ENCODE measurements around the gene PRR15. TPM values are rescaled to one million over a fixed set of nuclear protein-coding genes. Genes with fewer than 3 reads are reported as not detected.

Gene PRR15
- total and polyA plus RNA-seq, 2 of the 8 experiments (the other 6 are each of a cell fraction or from before 2014, with no cell fraction given) = 4.9 to 7.9 TPM

- TF ChIP-seq CHD1 (IDR thresholded peaks at IDR 0.05; ENCODE audit: low read depth, low read length) (no peak), JUN (IDR thresholded peaks at IDR 0.05; ENCODE audit: low read depth, low read length) (no peak), BCL11A (IDR thresholded peaks at IDR 0.05; ENCODE audit: low read depth in 2 of 2, low read length in 2 of 2) (no peak), SRF (IDR thresholded peaks at IDR 0.05; ENCODE audit: low read depth, low read length) (no peak), HDAC6 (IDR thresholded peaks at IDR 0.05; ENCODE audit: low read depth, low read length) (no peak), RXRA (IDR thresholded peaks at IDR 0.05; ENCODE audit: insufficient read depth, low read depth, low read length) (no peak), POLR2AphosphoS5 (IDR thresholded peaks at IDR 0.05; ENCODE audit: low read depth, low read length) (no peak), TAF1 (IDR thresholded peaks at IDR 0.05; ENCODE audit: low read depth, low read length) (no peak)
- TF ChIP-seq, protein P1, sequence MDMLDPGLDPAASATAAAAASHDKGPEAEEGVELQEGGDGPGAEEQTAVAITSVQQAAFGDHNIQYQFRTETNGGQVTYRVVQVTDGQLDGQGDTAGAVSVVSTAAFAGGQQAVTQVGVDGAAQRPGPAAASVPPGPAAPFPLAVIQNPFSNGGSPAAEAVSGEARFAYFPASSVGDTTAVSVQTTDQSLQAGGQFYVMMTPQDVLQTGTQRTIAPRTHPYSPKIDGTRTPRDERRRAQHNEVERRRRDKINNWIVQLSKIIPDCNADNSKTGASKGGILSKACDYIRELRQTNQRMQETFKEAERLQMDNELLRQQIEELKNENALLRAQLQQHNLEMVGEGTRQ (IDR thresholded peaks at IDR 0.05; ENCODE audit: low read length) = no peak
These were observed 45.8 kb downstream of the PRR15 start (continued) for GRCh38 chr7:29609162-29610037.

Data from H1 (cell line).